ENCODE data around the gene ABHD2. TPM values are rescaled to one million over a fixed set of nuclear protein-coding genes. Genes with fewer than 3 reads are reported as not detected.

ABHD2 gene
- total RNA-seq, 4 donors from 2014 or later = 49.8 to 82.3 (median 72.1) TPM

GRCh38 chr15:89192766-89193165 lies 104.5 kb downstream of the ABHD2 start:
- intact Hi-C loops (cut with DNase I) = no loop called here
- Histone ChIP-seq H3K4me1 (peaks cover 8 to 16% (median 11%) of the 10 kb centered on the region in 4 donors), H3K27me3 (no peaks in the 10 kb centered on the region)

GRCh38 chr15:89194608-89195007 lies 106.4 kb downstream of the ABHD2 start:
- TF ChIP-seq CTCF (IDR thresholded peaks at IDR 0.05) = no peak
- TF ChIP-seq POLR2A (IDR thresholded peaks at IDR 0.05; ENCODE audit: low read depth) = no peak
- TF ChIP-seq EP300 (IDR thresholded peaks at IDR 0.05) = no peak
- no peak for TF ChIP-seq POLR2AphosphoS5 (IDR thresholded peaks at IDR 0.05)
- intact Hi-C loops (cut with DNase I) = no loop called here
- peaks cover 63 to 97% (median 79%) of the 10 kb centered on the region in 4 donors for H3K36me3 ChIP-seq
- H3K27me3 ChIP-seq = no peaks in the 10 kb centered on the region
- no peak for DNase-seq (ENCODE audit: extremely low spot score)
- peaks cover 10 to 19% (median 15%) of the 10 kb centered on the region in 4 donors for H3K4me1 ChIP-seq
- no peak overlapping the region for H3K4me3 ChIP-seq
- WGBS = 78% methylated on average over 4 of the region's 4 CpGs
- H3K9me3 ChIP-seq = no peaks in the 10 kb centered on the region
- no peak overlapping the region for H3K27ac ChIP-seq (replicated peaks in 1 of 4)

More at GRCh38 chr15:89192766-89193165, 104.5 kb downstream of the ABHD2 start:
- WGBS = 90% methylated on average over 3 of the region's 3 CpGs
- Histone ChIP-seq H3K36me3 (peaks cover 73 to 98% (median 91%) of the 10 kb centered on the region in 4 donors), H3K4me3 (no peak overlapping the region), H3K27ac (replicated peaks in 1 of 4) (no peak overlapping the region), H3K9me3 (no peaks in the 10 kb centered on the region)
- no peak for DNase-seq (ENCODE audit: extremely low spot score)
- TF ChIP-seq CTCF (IDR thresholded peaks at IDR 0.05) (no peak), POLR2A (IDR thresholded peaks at IDR 0.05; ENCODE audit: low read depth) (no peak), POLR2AphosphoS5 (IDR thresholded peaks at IDR 0.05) (no peak), EP300 (IDR thresholded peaks at IDR 0.05) (no peak)

GRCh38 chr15:89195836-89196235 lies 107.6 kb downstream of the ABHD2 start:
- WGBS = 71% methylated on average over 8 of the region's 8 CpGs
- H3K4me3 ChIP-seq = no peak overlapping the region
- TF ChIP-seq EP300 (IDR thresholded peaks at IDR 0.05) = no peak
- no peak for TF ChIP-seq POLR2A (IDR thresholded peaks at IDR 0.05; ENCODE audit: low read depth)
- no peak for TF ChIP-seq POLR2AphosphoS5 (IDR thresholded peaks at IDR 0.05)
- TF ChIP-seq CTCF (IDR thresholded peaks at IDR 0.05) = no peak
- peaks cover 10 to 26% (median 20%) of the 10 kb centered on the region in 4 donors for H3K4me1 ChIP-seq
- peaks cover 61 to 97% (median 79%) of the 10 kb centered on the region in 4 donors for H3K36me3 ChIP-seq
- no peak for DNase-seq (ENCODE audit: extremely low spot score)
- no peaks in the 10 kb centered on the region for H3K9me3 ChIP-seq
- H3K27ac ChIP-seq (replicated peaks in 1 of 4) = peak overlapping the region; percentile 13 to 59 (median 31)
- intact Hi-C loops (cut with DNase I) = no loop called here
- H3K27me3 ChIP-seq = no peaks in the 10 kb centered on the region

GRCh38 chr15:89196241-89196640 lies 108.0 kb downstream of the ABHD2 start:
- Histone ChIP-seq H3K36me3 (peaks cover 61 to 97% (median 78%) of the 10 kb centered on the region in 4 donors), H3K9me3 (no peaks in the 10 kb centered on the region)
- DNase-seq (ENCODE audit: extremely low spot score) = no peak

More at GRCh38 chr15:89196241-89196640, 108.0 kb downstream of the ABHD2 start:
- no peak overlapping the region for H3K4me3 ChIP-seq
- no peaks in the 10 kb centered on the region for H3K27me3 ChIP-seq
- peak overlapping the region; percentile 4 to 59 (median 26) for H3K27ac ChIP-seq (replicated peaks in 1 of 4)
- intact Hi-C loops (cut with DNase I) = no loop called here
- peaks cover 10 to 26% (median 20%) of the 10 kb centered on the region in 4 donors for H3K4me1 ChIP-seq
- TF ChIP-seq CTCF (IDR thresholded peaks at IDR 0.05) (no peak), POLR2A (IDR thresholded peaks at IDR 0.05; ENCODE audit: low read depth) (no peak), EP300 (IDR thresholded peaks at IDR 0.05) (no peak), POLR2AphosphoS5 (IDR thresholded peaks at IDR 0.05) (no peak)
- 82% methylated on average over 6 of the region's 6 CpGs for WGBS

All from esophagus muscularis mucosa (tissue), 4 donors.